PC-9 (cell line): ENCODE results near the gene OR3A3.

Experiments
- EZH2 ChIP-seq: fragments of 200-600 bp; sonication (generic); IDR thresholded peaks from 2 replicates; pipeline ENCODE4 v1.8.0; 2017; ENCODE audit warnings: antibody characterized with exemption, low read depth
- TF ChIP-seq, protein P1 (sequence below): fragments of 200-600 bp; sonication (generic); conservative IDR thresholded peaks from 2 replicates; pipeline ENCODE4 v1.6.1; 2017; ENCODE audit warnings: mixed run types, antibody characterized with exemption, mild to moderate bottlenecking, moderate library complexity

DNA sequence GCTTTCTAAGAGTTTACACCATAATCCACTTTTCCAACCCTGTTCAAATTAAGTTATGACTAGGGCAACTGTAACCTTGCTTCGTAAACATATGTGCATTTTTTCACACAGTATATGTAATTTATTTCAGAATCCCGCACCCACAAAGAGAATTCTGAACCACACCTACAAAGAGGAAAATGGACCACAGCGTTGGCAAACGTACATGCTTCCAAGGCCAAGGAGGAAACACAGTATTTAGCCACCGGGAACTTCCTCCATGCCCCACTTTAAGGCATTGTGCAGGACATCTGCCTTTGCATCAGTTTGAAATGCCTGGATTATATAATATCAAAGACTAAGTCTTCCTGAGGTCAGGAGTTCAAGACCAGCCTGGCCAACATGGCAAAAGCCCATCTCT lies 58.4 kb downstream of the OR3A3 start:
- TF ChIP-seq, protein P1, sequence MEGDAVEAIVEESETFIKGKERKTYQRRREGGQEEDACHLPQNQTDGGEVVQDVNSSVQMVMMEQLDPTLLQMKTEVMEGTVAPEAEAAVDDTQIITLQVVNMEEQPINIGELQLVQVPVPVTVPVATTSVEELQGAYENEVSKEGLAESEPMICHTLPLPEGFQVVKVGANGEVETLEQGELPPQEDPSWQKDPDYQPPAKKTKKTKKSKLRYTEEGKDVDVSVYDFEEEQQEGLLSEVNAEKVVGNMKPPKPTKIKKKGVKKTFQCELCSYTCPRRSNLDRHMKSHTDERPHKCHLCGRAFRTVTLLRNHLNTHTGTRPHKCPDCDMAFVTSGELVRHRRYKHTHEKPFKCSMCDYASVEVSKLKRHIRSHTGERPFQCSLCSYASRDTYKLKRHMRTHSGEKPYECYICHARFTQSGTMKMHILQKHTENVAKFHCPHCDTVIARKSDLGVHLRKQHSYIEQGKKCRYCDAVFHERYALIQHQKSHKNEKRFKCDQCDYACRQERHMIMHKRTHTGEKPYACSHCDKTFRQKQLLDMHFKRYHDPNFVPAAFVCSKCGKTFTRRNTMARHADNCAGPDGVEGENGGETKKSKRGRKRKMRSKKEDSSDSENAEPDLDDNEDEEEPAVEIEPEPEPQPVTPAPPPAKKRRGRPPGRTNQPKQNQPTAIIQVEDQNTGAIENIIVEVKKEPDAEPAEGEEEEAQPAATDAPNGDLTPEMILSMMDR, result no peak
- TF ChIP-seq EZH2, result no peak
